GM10248 (cell line): Measurements from ENCODE around the gene EHBP1.

Source experiments
- CTCF ChIA-PET: fragments of 300-600 bp; sonication (Branson Sonifier 250); formaldehyde crosslinking; extraction: SDS; loops from one replicate; lab custom pipeline; 2021; ENCODE audit warnings: antibody characterized with exemption; lab: Yijun Ruan, JAX
- POLR2A ChIA-PET: fragments of 350-650 bp; sonication (Branson Sonifier 250); formaldehyde crosslinking; extraction: SDS; loops from one replicate; lab custom pipeline; 2020; ENCODE audit warnings: antibody characterized with exemption; lab: Yijun Ruan, JAX
- DNase-seq: peaks from one replicate; pipeline ENCODE4 v3.0.0; 2012; ENCODE audit errors: extremely low spot score
- CTCF ChIP-seq: IDR thresholded peaks from 2 replicates; pipeline ENCODE4 v1.5.1; 2012; ENCODE audit warnings: mild to moderate bottlenecking, low read depth; ENCODE audit errors: extremely low read depth, missing control alignments, control extremely low read depth

EHBP1 gene

GRCh38 chr2:62784341-62784740 is 78.8 kb downstream of the EHBP1 start:
- POLR2A ChIA-PET: no interaction called here
- no peak for DNase-seq
- CTCF ChIA-PET: interaction anchor here (1.2 to 1.3 kb wide), 2 partner anchors 9 to 327 kb away, joined by 3 read pairs; no protein-coding TSS in a partner anchor
- no peak for TF ChIP-seq CTCF

DNA sequence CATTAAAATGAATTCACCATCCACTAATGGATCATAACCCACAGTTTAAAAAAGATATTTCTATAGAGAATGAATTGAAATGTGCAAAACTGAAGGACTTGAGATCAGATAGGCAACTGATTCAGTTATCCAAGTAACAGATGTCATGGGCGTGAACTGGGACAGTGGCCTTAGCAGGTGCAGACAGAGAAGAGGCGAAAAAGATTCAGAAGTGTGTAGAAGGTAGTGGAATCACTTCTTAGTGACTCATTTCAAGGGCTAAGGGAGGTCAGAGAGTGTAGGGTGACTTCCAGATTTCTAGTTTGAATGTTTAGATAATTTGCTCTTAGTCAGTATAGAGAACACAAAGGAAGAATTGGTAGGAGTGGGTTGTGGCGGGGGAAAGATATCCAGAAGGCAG is 79.7 kb downstream of the EHBP1 start:
- POLR2A ChIA-PET: no interaction called here
- DNase-seq: peak; percentile 13
- TF ChIP-seq CTCF: no peak
- CTCF ChIA-PET: interaction anchor here (1.2 to 1.3 kb wide), 2 partner anchors 10 to 328 kb away, joined by 3 read pairs; no protein-coding TSS in a partner anchor

DNA sequence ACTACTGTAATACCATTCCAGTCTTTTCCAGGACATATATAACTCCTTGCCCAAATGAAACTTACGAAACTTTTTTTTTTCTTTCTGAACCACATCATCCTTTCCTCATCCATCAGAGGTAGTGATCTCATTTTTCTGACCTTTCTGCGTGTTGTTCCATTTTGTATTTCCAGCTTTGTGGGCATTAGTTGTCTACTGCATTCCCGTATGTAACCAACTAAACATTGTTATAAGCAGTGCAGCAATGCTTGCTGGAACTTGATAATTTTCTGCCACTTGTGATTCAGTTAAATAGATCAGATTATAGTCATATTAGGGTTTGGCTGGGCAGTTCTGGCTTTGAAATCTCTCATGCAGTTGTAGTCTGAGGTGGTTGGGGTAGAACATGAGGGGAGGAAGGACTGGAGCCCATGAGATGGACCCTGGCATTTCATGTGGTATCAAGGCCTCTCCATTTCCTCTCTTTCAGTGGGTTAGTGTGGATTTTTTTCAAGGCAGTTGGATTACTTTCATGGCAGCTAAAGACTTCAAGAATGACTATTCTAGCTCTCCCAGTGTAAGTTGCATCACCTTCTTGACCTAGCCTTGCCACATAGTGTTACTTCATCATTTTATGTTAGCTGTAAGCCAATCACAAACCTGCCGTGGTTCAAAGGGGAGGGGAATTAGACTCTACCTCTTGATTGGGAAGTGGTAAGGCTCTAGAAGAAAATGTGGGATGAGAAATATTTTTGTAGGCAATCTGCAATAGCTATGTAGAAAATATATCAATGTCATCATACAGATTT is 80.5 kb downstream of the EHBP1 start:
- ChIA-PET POLR2A (no interaction called here), CTCF (interaction anchor here (0.9 to 2.1 kb wide), 8 partner anchors 8 to 702 kb away, joined by 3 to 10 read pairs (median 5); no protein-coding TSS in a partner anchor)
- no peak for TF ChIP-seq CTCF
- DNase-seq: no peak

DNA sequence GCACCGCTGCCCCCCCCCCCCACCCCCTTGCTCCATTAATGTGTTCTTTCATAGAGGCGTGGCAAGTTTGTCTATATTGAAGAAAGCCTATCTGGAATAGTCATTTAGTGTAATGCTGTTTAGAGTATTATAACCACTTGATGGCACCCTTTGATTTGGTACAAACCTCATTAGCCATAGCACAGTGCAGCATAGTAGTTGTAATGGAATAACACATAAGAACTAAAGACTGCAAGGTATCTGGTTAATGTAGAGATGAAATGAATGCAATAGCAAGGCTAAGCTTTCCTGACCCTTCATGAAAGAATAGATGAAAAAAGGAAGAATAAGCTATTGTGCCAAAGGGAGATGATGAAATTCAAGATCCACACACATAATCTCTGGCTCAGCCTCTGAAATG is 81.9 kb downstream of the EHBP1 start:
- ChIA-PET CTCF (interaction anchor here (0.7 to 2.6 kb wide), 15 partner anchors 10 to 701 kb away, joined by 3 to 15 read pairs (median 3); partner anchors contain the start of gene TMEM17), POLR2A (no interaction called here)
- peak; percentile 22 for DNase-seq
- peak; percentile 49 for TF ChIP-seq CTCF

GRCh38 chr2:62789518-62789917 is 84.0 kb downstream of the EHBP1 start:
- ChIA-PET CTCF (interaction anchor here (0.8 to 2.6 kb wide), 2 partner anchors 11 to 14 kb away, joined by 3 to 15 read pairs; no protein-coding TSS in a partner anchor), POLR2A (no interaction called here)
- TF ChIP-seq CTCF: no peak
- no peak for DNase-seq

DNA sequence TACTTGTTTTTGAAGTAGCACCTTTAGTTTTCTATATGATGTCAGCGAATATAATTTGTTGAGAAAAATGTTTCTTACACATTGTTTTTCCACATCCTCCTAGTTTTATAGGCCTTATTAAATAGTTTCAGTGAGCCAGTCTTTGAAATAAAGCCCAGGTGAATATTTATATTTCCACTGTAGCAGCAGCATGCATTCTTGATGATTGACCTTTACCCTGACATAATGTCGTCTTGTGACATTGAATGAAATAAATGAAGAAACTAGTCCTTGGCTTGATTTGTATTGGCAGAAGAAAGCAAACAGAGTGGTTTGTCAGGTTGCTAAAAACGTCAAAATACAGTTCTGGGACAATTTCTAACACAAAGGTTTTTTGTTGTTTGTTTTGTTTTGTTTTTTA is 84.4 kb downstream of the EHBP1 start:
- CTCF ChIA-PET: interaction anchor here (0.8 to 2.6 kb wide), 2 partner anchors 11 to 15 kb away, joined by 3 to 15 read pairs; no protein-coding TSS in a partner anchor
- no peak for TF ChIP-seq CTCF
- no peak for DNase-seq
- POLR2A ChIA-PET: no interaction called here
